ENCODE data around the gene SCCPDH.

The SCCPDH gene

GRCh38 chr1:246733704-246734103 lies 9.5 kb downstream of the SCCPDH start:
- Histone ChIP-seq H3K27ac (ENCODE audit: low read depth, low read length, poor library complexity, severe bottlenecking) (no peak overlapping the region), H3K36me3 (ENCODE audit: insufficient read depth, low read length) (peaks cover 94% of the 10 kb centered on the region), H3K79me2 (ENCODE audit: insufficient read depth, low read length) (no peaks in the 10 kb centered on the region), H3K9ac (ENCODE audit: low read length) (no peak overlapping the region), H3K4me1 (ENCODE audit: insufficient read depth, low read length, severe bottlenecking) (no peaks in the 10 kb centered on the region), H3K4me3 (ENCODE audit: low read depth, low read length, poor library complexity, severe bottlenecking) (no peak overlapping the region), H3K27me3 (ENCODE audit: insufficient read depth, low read length) (no peaks in the 10 kb centered on the region), H3K4me2 (ENCODE audit: low read length) (no peak overlapping the region), H3K9me3 (ENCODE audit: low read length) (peaks cover 7% of the 10 kb centered on the region; the same call in 1 of the 2 replicates), H4K20me1 (ENCODE audit: insufficient read depth, low read length) (no peaks in the 10 kb centered on the region), H3F3A (ENCODE audit: insufficient read depth, low read length) (no peaks in the 10 kb centered on the region), H3K9me2 (ENCODE audit: low read depth, low read length) (no peaks in the 10 kb centered on the region), H2AFZ (ENCODE audit: low read length) (no peak overlapping the region)
- TF ChIP-seq EZH2 (IDR thresholded peaks at IDR 0.05; ENCODE audit: borderline replicate concordance, low read length), result no peak
- TF ChIP-seq, protein P1, sequence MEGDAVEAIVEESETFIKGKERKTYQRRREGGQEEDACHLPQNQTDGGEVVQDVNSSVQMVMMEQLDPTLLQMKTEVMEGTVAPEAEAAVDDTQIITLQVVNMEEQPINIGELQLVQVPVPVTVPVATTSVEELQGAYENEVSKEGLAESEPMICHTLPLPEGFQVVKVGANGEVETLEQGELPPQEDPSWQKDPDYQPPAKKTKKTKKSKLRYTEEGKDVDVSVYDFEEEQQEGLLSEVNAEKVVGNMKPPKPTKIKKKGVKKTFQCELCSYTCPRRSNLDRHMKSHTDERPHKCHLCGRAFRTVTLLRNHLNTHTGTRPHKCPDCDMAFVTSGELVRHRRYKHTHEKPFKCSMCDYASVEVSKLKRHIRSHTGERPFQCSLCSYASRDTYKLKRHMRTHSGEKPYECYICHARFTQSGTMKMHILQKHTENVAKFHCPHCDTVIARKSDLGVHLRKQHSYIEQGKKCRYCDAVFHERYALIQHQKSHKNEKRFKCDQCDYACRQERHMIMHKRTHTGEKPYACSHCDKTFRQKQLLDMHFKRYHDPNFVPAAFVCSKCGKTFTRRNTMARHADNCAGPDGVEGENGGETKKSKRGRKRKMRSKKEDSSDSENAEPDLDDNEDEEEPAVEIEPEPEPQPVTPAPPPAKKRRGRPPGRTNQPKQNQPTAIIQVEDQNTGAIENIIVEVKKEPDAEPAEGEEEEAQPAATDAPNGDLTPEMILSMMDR (IDR thresholded peaks at IDR 0.05; ENCODE audit: low read length), result no peak

DNA sequence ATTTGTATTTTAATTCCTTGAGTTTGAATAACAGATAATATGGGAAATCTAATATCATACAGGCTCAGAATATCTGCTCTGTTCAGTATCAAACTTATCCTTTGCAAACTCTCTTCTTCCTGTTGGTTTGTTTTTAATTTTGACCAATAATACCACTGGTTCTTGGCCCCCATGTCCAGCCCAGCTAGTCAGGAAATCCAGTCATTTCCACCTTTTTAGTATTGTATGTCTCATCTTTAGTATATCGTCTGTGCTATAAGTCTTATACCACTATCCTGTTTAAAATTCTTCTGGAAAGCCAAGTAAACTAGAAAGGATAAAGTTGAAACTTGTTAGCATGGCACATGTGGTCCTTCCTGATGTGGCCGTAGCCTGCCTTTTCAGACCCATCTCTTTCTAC lies 10.7 kb downstream of the SCCPDH start:
- no peaks in the 10 kb centered on the region for H3K4me1 ChIP-seq (ENCODE audit: insufficient read depth, low read length, severe bottlenecking)
- no peaks in the 10 kb centered on the region for H3K27me3 ChIP-seq (ENCODE audit: insufficient read depth, low read length)
- H3K9me2 ChIP-seq (ENCODE audit: low read depth, low read length), result no peaks in the 10 kb centered on the region
- H3K9ac ChIP-seq (ENCODE audit: low read length), result no peak overlapping the region
- no peaks in the 10 kb centered on the region for H4K20me1 ChIP-seq (ENCODE audit: insufficient read depth, low read length)
- H3K4me2 ChIP-seq (ENCODE audit: low read length), result no peak overlapping the region
- H3K4me3 ChIP-seq (ENCODE audit: low read depth, low read length, poor library complexity, severe bottlenecking), result no peak overlapping the region
- no peak for TF ChIP-seq EZH2 (IDR thresholded peaks at IDR 0.05; ENCODE audit: borderline replicate concordance, low read length)
- TF ChIP-seq, protein P1 (IDR thresholded peaks at IDR 0.05; ENCODE audit: low read length), result no peak
- H3K27ac ChIP-seq (ENCODE audit: low read depth, low read length, poor library complexity, severe bottlenecking), result no peak overlapping the region
- no peak overlapping the region for H2AFZ ChIP-seq (ENCODE audit: low read length)
- H3K9me3 ChIP-seq (ENCODE audit: low read length), result peaks cover 7% of the 10 kb centered on the region; the same call in 1 of the 2 replicates
- no peaks in the 10 kb centered on the region for H3K79me2 ChIP-seq (ENCODE audit: insufficient read depth, low read length)
- no peaks in the 10 kb centered on the region for H3F3A ChIP-seq (ENCODE audit: insufficient read depth, low read length)
- peaks cover 93% of the 10 kb centered on the region for H3K36me3 ChIP-seq (ENCODE audit: insufficient read depth, low read length)

GRCh38 chr1:246735735-246736134 lies 11.5 kb downstream of the SCCPDH start:
- Histone ChIP-seq H3K27me3 (ENCODE audit: insufficient read depth, low read length) (no peaks in the 10 kb centered on the region), H4K20me1 (ENCODE audit: insufficient read depth, low read length) (no peaks in the 10 kb centered on the region), H3K27ac (ENCODE audit: low read depth, low read length, poor library complexity, severe bottlenecking) (no peak overlapping the region), H3K4me2 (ENCODE audit: low read length) (no peak overlapping the region), H3K9me2 (ENCODE audit: low read depth, low read length) (no peaks in the 10 kb centered on the region), H3F3A (ENCODE audit: insufficient read depth, low read length) (no peaks in the 10 kb centered on the region), H2AFZ (ENCODE audit: low read length) (no peak overlapping the region), H3K36me3 (ENCODE audit: insufficient read depth, low read length) (peaks cover 93% of the 10 kb centered on the region), H3K79me2 (ENCODE audit: insufficient read depth, low read length) (no peaks in the 10 kb centered on the region), H3K9ac (ENCODE audit: low read length) (no peak overlapping the region), H3K9me3 (ENCODE audit: low read length) (peaks cover 13% of the 10 kb centered on the region), H3K4me3 (ENCODE audit: low read depth, low read length, poor library complexity, severe bottlenecking) (no peak overlapping the region), H3K4me1 (ENCODE audit: insufficient read depth, low read length, severe bottlenecking) (no peaks in the 10 kb centered on the region)
- TF ChIP-seq EZH2 (IDR thresholded peaks at IDR 0.05; ENCODE audit: borderline replicate concordance, low read length), result no peak
- TF ChIP-seq, protein P1 (IDR thresholded peaks at IDR 0.05; ENCODE audit: low read length), result no peak
